Measurements from ENCODE around the gene SEPTIN12.

The SEPTIN12 gene

GRCh38 chr16:4787627-4788482 lies at the start of gene SEPTIN12:
Gene SEPTIN12 (minus strand): TSS chr16:4788345. CDS start chr16:4787645, 700 bp downstream.
- DNase-seq (ENCODE audit: low spot score): no peak

GRCh38 chr16:4836727-4837126 lies 48.6 kb upstream of the SEPTIN12 start:
- no peak for DNase-seq (ENCODE audit: low spot score)

- no peak for DNase-seq (ENCODE audit: low spot score)
Measured at GRCh38 chr16:4833584-4833983, 45.4 kb upstream of the SEPTIN12 start.

GRCh38 chr16:4832698-4833343 lies 44.7 kb upstream of the SEPTIN12 start:
- DNase-seq (ENCODE audit: low spot score): no peak

- DNase-seq (ENCODE audit: low spot score): no peak
Measured at GRCh38 chr16:4831616-4832015, 43.5 kb upstream of the SEPTIN12 start.

DNA sequence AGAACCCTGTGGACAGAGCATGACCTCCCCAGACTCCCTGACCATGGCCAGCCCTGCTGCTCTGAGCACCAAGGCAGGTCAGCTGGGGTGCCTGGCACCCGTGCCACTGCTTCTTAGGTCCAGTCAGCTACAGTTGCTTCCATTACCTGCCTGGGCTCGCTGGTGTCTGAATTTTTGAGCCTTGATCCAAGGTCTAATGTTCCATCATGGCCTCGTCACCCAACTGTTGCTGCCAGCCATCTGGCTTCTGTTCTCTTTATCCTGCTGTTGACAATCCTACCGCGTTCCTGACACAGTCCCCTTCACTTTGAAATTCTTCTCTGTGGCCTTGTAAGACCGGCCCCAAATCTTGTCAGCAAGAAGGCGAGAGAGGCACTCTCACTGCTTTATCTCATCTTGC lies 42.3 kb upstream of the SEPTIN12 start:
- DNase-seq (ENCODE audit: low spot score): no peak

- no peak for DNase-seq (ENCODE audit: low spot score)
Measured at GRCh38 chr16:4828567-4829321, 40.6 kb upstream of the SEPTIN12 start.

DNA sequence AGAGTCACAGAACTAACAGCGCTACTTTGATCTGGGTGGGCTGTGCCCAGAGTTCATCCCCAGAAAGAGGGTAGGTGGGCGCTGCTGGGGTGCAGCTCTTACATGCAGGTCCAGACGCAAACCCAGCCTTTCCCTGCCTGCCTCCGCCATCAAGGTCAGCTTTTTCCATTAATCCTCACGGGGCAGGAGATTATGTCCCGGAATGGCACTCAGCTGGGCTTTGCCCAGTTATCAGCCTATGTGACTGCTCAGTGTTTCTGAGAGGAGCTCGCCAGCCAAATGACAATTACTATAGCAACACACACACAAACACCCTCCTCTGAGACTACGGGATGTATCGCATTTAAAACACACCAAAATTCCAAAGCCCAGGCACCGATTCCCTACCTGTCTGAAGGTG lies 38.8 kb upstream of the SEPTIN12 start:
- no peak for DNase-seq (ENCODE audit: low spot score)

DNA sequence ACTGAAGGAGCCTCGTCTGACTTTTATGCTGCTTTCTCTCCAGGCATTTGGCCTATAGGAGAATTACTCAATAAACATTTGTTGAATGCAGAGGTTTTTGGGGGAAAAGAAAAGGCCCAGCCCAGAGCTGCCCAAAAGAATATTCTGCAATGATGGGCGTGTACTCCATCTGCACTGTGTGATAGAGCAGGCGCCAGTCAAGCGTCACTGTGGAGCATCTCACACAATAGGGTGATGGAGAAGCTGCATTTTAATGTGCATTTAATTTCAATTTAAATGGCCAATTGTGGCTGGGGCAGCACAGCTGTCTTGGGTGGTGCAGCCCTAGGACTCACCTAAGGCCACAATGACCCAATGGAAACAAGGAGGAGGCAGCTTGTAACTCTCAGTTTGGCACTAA lies 38.4 kb upstream of the SEPTIN12 start:
- DNase-seq (ENCODE audit: low spot score): no peak

GRCh38 chr16:4825196-4825595 lies 37.1 kb upstream of the SEPTIN12 start:
- no peak for DNase-seq (ENCODE audit: low spot score)

DNA sequence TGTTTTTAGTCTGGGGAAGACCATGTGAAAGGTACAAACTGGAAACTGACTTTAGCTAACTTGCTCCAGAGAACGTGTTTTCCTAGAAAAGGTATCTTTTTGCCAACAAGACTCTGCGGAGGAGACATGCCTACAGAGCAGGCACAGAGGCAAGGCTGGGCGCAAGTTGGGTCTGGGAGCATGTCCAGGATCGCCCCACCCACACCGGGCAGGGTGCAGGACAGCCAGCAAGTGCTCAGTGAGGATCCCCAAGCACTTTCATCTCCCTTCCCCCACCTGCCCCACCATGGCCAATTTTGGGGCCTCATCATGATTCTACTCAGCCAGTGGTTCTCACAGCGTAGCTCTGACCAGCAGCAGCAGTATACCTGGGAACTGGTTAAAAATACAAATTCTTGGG lies 32.5 kb upstream of the SEPTIN12 start:
- DNase-seq (ENCODE audit: low spot score): no peak

GRCh38 chr16:4814542-4815173 lies 26.5 kb upstream of the SEPTIN12 start:
- no peak for DNase-seq (ENCODE audit: low spot score)

DNA sequence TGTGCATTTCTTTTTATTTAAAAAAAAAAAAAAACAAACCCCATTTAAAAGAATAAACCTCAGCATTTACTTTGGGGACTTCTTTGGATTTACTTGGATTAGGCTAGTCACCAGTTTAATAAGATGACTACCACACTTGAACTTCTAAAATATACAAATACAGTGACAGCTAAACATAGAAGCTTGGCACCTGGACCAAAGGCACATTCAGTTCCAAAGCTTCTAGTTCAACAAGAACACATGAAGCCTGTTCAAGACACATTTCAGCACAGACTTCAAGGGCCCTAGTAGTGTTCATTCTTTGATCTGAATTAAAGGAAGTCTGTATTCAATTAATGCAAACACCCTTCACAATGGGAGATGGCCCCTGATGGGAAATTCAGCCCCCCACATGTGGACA lies 25.9 kb upstream of the SEPTIN12 start:
- no peak for DNase-seq (ENCODE audit: low spot score)

DNA sequence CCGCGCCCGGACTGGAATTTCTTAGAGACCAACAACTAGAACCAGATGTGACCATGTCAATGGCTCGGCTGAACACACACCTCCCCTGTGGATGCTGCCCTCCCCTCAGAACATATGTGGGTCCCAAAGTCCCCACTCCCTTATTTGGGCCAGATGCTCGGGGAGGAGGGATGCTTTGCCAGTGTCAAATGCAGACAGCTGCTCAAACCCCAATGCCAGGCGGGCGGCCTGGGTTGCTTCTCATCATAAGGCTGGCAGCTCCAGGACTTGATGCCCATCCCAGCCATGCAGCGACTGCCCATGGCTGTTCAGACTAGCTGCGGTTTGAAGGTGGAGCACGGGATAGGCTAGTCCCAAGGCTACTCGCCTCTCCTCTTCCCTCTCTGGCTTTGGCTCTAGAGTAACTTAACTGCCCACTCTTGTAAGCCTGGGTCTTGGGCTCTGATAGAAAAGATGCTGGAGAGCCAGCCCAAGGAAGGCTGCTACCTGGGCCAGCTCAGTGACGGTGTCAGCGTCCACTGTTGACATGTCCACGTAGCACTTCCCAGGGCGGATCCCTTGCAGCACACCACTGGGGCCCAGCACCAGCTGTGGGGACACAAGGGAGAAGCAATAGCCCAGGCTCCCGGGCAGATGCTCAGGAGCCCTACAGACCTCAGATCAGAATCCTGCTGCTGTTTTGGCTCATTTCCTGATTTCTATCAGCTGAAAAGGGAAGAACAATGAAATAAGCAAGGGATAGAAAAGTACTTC lies 25.3 kb upstream of the SEPTIN12 start:
- DNase-seq (ENCODE audit: low spot score): no peak

DNA sequence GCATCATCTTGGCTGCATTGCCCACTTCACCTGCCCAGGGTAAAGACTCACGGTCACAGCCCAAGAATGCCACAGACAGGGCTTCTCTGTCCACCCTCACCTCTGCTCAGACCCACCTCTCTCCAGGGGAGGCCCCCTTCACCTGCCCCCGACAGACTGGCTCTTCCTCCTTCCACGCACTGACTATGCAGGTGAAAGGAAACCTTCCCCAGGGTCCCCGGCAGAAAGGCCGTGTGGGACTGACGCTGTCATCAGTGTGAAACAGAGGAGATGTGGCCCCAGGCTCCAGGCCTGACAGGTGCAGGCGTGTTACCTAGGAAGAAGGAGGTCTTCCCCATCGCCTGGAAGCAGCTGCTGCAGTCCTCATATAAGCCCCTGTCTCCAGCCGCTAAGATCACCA lies 23.6 kb upstream of the SEPTIN12 start:
- DNase-seq (ENCODE audit: low spot score): no peak

DNA sequence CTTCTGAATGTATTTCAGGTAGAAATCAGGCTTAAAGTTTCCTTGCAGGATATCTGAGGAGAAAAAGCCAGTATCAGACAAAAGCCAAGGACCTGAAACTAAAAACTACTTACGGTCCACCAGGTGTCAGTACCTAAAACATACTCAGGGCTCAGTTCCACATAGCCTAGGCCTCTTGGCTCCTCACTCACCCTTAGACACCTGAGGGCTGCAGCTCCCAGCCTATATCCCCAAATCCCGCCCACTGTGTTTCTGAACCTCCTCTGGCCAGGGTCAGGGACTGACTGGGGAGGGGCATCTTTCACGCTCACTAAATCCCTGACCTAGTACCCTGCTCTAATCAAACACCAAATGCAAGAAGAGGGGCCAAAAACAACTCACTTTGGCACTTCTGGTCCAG lies 23.1 kb upstream of the SEPTIN12 start:
- no peak for DNase-seq (ENCODE audit: low spot score)

- DNase-seq (ENCODE audit: low spot score): no peak
Measured at GRCh38 chr16:4806280-4806679, 18.1 kb upstream of the SEPTIN12 start.

GRCh38 chr16:4805231-4805630 lies 17.1 kb upstream of the SEPTIN12 start:
- no peak for DNase-seq (ENCODE audit: low spot score)

DNA sequence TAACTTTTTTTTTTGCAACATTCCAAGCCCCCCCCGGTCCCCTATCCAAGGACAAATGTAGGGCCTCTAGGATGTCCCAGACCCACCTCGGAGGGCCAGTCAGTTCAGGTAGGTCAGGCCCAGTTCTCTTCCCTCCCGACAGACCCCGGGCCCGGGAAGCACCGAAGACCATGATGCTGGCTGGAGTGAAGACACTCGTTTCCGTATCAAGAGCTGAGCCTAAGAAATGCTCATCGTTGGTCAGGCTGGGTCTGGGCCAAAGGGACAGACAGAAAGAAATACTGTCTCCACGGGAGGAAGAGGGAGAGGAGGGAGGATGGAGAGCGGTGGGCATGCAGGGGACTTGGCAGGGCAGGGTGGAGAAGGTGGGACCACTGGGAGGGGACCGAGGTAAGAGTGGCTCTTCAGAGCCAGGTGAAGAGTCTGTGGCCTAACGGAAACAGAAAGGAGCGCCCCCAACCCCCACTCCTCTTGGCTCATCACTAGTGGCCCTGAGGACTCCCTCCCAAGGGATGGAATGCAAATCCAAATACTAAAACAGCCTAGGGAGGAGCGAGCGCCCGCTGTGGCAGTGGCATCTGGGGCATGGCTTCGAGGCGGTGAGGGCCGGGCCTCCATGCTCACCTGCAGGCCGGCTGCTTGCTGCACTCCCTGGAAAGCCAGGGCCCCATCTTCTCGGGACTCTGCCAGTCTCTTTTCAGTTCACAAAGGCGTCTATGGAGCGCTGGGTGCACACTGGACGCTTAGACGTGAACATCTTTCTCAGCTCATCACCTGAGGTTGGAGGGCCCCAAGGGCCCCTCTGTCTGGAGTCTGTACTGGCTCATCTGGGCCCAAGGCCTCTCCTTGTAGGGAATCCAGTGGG lies 16.0 kb upstream of the SEPTIN12 start:
- DNase-seq (ENCODE audit: low spot score): no peak

- DNase-seq (ENCODE audit: low spot score): no peak
Measured at GRCh38 chr16:4803401-4803844, 15.3 kb upstream of the SEPTIN12 start.
